Stimulated activated CD8-positive, alpha-beta memory T cell treated with anti-CD3 and anti-CD28 coated beads, Interleukin-12 subunit alpha, Interleukin-12 subunit beta, amount 100 ng/mL, for 4 hours (primary cell): Measurements from ENCODE around the gene ICE1.
A peak's percentile ranks its signal among the peaks of the same experiment; 100 is the strongest.
"Not testable (repeated sequence)": the region's sequence is repeated elsewhere in the genome, so short reads cannot be mapped to it uniquely, and the experiment has no call there.

Source experiments
- DNase-seq: peaks from one replicate; pipeline ENCODE4 v3.0.0-alpha.2; 2020; ENCODE audit warnings: low read depth

The ICE1 gene

DNA sequence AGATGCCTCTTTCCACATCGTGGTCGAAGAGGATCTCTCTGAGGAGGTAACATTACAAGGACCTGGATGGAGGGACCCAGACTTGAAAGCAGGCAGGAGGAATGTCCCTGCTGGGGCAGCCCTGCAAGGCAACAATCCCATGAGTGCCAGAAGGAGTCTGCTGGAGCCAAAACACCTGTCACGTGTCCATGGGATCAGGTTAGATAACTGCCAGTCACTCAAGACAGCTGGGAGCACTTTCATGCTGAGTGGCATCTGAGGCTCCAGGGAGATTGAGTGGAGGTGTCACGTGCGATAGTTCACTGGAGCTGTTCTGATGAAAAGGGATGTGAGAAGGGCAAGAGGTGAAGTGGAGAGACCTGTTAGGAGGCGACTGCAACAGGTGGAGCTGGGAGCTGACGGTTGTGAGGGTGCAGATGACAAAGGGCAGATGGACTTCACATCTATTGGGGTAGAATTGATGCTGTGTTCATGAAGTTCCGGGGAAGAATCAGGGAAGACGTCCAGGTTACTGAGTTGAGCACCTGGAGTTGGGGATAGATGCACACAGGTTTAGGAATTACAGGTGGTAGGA lies 68.4 kb downstream of the ICE1 start:
- no peak for DNase-seq

- DNase-seq: no peak
Measured at GRCh38 chr5:5492087-5492933, 69.8 kb downstream of the ICE1 start.

DNA sequence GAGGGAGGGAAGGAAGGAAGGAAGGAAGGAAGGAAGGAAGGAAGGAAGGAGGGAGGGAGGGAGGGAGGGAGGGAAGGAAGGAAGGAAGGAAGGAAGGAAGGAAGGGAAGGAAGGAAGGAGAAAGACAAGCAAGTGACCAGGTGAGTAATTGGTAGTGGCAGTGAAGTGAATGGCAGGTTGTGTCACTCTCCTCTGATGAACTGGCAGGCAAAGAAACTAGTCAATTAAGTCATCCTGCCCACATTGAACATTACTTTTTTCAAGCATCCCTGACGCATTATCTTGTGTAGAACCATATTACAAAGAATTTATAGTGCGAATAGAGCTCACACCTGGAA lies 70.4 kb downstream of the ICE1 start:
- not testable (repeated sequence) for DNase-seq

GRCh38 chr5:5494489-5495402 lies 72.3 kb downstream of the ICE1 start:
- DNase-seq: peak; percentile 70

DNA sequence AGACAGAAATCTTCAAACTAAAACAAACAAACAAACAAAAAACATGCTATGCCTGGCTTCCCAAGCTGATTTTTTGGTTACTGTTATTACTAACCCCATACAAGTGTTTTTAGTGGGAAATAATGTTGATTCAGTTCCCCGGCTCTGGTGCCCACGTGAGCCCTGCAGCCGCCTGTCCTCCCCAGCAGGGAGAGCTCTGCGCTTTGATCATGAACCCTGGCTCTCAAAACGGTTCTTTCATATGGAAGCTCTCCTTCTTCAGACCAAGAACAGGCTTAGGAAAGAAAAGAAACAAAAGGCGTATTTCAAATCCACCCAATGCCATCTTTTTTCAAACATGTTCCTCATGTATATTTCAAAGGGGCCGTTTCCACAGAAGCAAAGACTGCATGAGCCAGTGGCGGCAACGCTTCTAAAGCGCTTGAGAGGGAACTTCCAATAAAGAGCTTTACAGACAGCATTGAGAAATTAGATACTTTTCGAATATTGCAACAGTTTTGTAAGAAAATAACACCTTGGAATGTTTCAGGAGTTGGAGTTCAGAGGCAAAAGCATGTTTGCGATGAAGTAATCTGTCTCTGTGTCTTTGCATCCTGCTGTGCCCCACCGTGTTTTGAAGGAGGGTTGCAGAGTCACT lies 74.8 kb downstream of the ICE1 start:
- DNase-seq: no peak

DNA sequence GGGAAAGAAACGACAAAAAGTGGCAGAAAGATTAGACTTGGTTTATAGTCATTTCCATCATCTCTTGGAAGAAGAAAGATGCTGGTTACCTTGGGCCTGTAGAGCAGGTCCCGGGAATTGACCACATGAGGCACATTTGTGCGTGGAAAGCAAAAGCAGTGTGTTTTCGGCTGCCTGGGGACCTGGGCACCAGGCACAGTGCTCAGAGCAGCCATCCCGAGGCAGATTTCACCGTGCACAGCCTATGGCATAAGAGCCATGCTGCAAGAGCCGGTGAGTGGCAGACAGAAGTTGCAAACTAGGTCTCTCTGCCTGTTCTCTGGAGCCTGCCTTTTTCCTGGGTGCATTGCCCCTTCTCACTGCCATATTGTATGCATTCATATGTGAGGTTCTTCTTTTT lies 77.0 kb downstream of the ICE1 start:
- no peak for DNase-seq

DNA sequence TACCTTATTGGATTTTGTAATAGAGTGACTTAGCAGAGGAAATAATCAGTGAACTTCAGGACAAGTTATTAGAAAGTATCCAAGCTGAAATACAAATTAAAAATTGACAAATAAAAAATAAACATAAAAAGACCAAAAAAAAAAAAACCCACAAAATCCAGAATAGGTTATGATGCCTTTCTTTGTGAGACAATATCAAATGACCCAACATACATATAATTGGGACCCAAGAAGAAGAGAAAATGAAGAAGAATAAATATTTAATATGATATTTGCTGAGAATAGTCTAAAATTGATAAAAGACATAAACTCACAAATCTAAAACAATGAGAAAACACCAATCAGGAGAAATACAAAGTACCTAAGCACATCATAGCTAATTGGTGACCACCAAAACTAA lies 81.8 kb downstream of the ICE1 start:
- no peak for DNase-seq

GRCh38 chr5:5505815-5506214 lies 83.3 kb downstream of the ICE1 start:
- no peak for DNase-seq

GRCh38 chr5:5508391-5508790 lies 85.9 kb downstream of the ICE1 start:
- DNase-seq: no peak

DNA sequence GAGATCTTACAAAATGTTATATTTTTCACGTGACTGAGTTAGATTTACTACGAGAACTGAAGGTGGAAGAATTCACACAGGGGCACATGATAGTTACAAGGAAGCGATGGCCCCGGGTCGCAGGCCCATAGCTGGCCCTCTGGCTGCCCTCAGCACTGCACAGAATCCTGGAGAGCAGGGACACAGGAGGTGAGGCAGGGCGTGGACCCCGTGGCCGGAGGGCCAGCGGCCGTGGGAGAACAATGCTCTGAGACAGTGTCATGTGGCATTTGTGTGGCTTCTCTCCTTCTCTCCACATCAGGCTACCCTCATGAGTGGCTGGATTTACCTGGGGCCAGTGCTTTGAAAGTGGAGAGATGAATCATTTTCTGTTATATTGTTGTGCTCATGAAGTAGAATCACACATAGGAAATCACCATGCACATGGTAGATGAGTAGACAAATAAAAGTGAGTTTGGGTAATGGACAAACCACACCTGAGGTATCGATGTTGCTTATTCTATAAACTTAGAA lies 89.5 kb downstream of the ICE1 start:
- no peak for DNase-seq

- DNase-seq: no peak
Measured at GRCh38 chr5:5512543-5512942, 90.1 kb downstream of the ICE1 start.

GRCh38 chr5:5520622-5521021 lies 98.1 kb downstream of the ICE1 start:
- not testable (repeated sequence) for DNase-seq

DNA sequence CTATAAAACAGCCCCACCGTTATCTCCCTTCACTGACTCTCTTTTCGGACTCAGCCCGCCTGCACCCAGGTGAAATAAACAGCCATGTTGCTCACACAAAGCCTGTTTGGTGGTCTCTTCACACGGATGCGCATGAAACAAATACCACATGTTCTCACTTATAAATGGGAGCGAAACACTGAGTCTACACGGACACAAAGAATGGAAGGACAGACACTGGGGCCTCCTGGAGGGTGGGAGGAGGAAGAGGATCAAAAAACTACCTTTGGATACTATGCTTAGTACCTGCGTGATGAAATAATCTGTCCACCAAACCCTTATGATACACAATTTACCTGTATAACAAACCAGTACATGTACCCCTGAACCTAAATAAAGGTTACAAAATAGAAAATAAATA lies 98.6 kb downstream of the ICE1 start:
- DNase-seq: no peak

GRCh38 chr5:5521478-5521877 lies 99.0 kb downstream of the ICE1 start:
- no peak for DNase-seq

GRCh38 chr5:5522336-5522735 lies 99.9 kb downstream of the ICE1 start:
- no peak for DNase-seq

DNA sequence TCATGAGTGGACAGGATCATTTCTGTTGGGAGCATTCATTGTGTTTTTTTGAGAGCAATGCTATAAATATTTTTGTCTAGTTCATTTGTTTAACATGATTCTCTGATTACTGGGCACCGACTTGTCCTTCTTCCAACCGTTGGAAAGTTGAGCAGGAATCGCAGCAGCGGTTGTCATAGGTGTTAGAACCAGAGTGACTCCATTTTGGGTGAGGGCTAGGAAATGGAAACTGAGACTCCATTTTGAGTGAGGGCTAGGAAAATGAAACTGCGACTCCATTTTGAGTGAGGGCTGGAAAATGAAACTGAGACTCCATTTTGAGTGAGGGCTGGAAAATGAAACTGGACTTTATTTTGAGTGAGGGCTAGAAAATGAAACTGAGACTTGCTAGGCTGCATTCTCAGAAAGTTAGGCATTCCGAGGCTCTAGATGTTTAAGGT lies 100.6 kb downstream of the ICE1 start:
- no peak for DNase-seq

DNA sequence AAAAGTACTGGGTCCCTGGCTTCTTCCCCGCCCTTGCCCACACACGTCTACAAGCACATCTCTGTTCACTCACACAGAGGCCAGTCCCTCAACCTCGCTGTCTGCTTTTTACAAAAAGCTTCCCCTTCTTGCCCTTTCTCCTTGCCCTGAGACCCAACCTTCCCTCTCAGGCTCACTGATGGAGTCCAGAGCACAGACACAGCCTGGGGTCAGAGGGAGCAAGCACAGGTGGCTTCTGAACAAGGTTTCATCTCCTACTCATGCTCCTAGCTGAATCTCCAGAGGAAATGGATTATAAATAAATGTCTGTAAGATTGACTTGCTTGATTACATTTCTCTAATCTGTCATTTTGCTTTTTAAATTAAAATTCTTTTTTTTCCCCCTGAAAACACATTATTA lies 101.8 kb downstream of the ICE1 start:
- no peak for DNase-seq

DNA sequence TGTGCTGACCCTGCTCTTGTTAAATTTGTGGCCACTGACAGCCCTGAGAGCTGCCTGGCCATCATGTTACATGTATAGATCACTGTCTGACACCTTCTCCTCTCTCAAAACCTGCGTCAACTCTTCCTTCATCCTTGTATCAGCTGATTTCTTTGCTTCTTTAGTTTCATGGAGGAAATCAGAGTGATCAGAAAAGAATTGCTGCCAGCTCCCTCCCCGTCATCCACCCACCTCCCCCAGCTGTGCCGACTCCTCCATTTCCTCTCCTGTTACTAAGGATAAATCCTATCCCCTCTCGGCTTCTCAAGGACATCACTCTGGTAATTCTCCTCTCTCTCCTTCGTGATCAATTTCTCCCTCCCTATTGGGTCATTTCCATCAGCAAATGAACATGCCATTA lies 108.9 kb downstream of the ICE1 start:
- DNase-seq: no peak

GRCh38 chr5:5532306-5533076 lies 110.0 kb downstream of the ICE1 start:
- DNase-seq: no peak

- no peak for DNase-seq
Measured at GRCh38 chr5:5533927-5534326, 111.5 kb downstream of the ICE1 start.

DNA sequence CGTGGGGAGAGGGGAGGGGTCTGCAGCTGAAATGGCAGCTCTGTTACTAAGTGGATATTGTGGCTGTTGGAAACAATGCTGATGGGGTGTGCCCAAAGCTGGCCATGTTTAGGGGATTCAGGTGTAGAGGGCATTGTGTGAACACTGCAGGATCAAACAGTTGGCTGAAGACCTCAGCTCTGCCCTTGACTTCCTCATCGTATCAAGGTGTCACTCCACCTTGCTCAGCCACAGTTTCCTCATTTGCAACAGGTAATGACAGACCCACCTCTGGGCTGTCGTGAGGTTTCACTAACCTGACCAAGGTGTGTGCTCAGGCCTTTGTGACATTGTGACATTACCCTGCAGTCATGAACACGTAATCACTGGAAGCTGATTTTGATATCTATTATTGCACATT lies 111.9 kb downstream of the ICE1 start:
- DNase-seq: no peak
